Measurements from ENCODE around the gene HAX1. TPM values are rescaled to one million over a fixed set of nuclear protein-coding genes. Genes with fewer than 3 reads are reported as not detected.
"Not testable (repeated sequence)": the region's sequence is repeated elsewhere in the genome, so short reads cannot be mapped to it uniquely, and the experiment has no call there.

The HAX1 gene
- 100 to 1,000 TPM in 1 of 4 donors, 10 to 100 TPM in 3; 71.8 to 125 (median 75.6) TPM for total RNA-seq

DNA sequence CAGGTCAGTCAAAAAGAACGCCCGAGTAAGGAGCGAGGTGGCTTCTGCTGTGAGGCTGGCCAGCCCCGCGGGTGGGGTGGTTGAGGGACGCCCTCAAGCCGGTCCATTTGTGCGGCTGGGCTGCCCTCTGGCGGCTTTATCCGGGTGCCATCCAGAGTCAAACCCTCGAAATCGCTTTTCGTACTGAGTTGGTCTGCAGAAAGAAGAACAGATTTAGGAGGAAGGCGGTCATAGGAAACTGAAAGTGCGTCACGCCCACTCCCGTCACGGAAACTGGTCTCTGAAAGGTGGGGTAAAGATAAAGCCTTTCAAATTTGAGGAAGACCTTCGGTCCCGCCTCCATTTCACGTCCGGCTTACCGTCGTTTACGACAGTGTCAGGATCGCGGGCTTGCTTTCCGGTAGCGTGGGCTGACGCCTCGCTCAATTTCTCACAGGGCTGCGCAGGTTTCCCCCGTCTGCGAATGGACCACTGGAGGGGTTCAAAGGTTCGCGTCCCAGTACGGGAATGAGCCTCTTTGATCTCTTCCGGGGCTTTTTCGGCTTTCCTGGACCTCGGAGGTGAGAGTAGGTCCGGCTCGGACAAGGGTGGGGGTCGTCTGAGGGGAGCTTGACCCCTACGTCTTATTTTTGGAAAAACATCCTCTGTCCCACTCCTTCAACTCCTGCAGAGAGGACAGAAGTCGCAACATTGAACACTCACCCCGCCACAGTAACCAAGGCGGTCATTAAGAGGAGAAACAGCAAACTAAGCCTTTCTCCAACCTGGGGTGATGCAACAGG is at the start of gene HAX1:
Gene HAX1, plus strand, starts transcription at position 413 of the 782 bp plus-strand sequence. Its CDS starts 95 bp downstream, at position 508.
- H3K9me3 ChIP-seq: no peaks in the 10 kb centered on the region
- peak within 1 kb of the TSS; percentile 83 to 91 (median 86) for H3K27ac ChIP-seq
- peaks cover 0 to 20% (median 3%) of the 10 kb centered on the region in 4 donors for H3K4me1 ChIP-seq
- H3K36me3 ChIP-seq: peaks cover 0 to 45% (median 3%) of the 10 kb centered on the region in 3 donors
- DNase-seq: peak; percentile 90 to 99 (median 96)
- H3K27me3 ChIP-seq: no peaks in the 10 kb centered on the region
- peak; percentile 49 to 52 for TF ChIP-seq POLR2A (IDR thresholded peaks at IDR 0.05)
- TF ChIP-seq, protein P1, sequence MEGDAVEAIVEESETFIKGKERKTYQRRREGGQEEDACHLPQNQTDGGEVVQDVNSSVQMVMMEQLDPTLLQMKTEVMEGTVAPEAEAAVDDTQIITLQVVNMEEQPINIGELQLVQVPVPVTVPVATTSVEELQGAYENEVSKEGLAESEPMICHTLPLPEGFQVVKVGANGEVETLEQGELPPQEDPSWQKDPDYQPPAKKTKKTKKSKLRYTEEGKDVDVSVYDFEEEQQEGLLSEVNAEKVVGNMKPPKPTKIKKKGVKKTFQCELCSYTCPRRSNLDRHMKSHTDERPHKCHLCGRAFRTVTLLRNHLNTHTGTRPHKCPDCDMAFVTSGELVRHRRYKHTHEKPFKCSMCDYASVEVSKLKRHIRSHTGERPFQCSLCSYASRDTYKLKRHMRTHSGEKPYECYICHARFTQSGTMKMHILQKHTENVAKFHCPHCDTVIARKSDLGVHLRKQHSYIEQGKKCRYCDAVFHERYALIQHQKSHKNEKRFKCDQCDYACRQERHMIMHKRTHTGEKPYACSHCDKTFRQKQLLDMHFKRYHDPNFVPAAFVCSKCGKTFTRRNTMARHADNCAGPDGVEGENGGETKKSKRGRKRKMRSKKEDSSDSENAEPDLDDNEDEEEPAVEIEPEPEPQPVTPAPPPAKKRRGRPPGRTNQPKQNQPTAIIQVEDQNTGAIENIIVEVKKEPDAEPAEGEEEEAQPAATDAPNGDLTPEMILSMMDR (IDR thresholded peaks at IDR 0.05): peak; percentile 71 to 91 (median 81)
- peak within 1 kb of the TSS; percentile 73 to 87 (median 80) for H3K4me3 ChIP-seq

DNA sequence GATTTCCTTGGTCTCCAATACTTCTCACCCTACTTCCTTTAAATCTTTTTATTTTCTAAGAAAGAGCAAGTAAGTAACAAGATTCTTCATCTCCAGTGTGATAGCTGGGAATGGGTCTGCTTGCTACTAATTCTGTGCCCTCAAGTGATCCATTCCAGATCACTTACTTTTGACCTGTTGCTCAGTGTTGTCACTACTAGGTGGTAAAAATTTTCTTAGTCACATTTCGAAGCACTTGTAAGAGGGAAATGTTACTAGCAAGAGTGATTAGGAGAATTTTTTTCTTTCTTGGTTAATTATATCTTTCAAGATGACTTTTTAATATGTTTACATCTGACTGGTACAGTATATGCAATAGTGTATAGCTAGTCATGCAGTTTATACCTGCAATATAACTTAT is 49.5 kb upstream of the HAX1 start:
- Histone ChIP-seq H3K27ac (no peak overlapping the region), H3K27me3 (no peaks in the 10 kb centered on the region)
- TF ChIP-seq, protein P1 (IDR thresholded peaks at IDR 0.05): no peak
- TF ChIP-seq POLR2A (IDR thresholded peaks at IDR 0.05): no peak

DNA sequence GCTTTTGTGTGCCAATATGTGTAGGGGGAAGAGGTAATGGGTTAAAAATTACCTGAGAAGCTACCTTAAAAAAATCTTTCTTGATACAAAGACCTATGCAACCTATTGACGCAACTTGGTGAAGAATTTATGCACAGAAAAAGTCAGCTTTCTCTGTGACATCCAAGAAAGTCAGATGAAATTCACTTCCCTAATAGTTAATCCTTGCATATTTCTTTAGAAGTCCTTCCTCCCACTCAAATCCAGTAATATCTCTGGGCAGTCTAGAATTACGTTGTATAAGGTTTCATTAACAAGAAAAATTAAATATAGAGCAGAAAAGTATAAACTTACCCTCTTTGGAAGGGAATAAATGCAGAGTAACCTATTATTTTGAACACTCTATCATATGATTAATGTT is 48.8 kb upstream of the HAX1 start:
- Histone ChIP-seq H3K27ac (no peak overlapping the region), H3K27me3 (no peaks in the 10 kb centered on the region), H3K4me1 (peaks cover 0 to 20% (median 8%) of the 10 kb centered on the region in 4 donors), H3K36me3 (peaks cover 0 to 34% (median 0%) of the 10 kb centered on the region in 3 donors), H3K9me3 (no peaks in the 10 kb centered on the region), H3K4me3 (no peak overlapping the region)
- TF ChIP-seq, protein P1 (IDR thresholded peaks at IDR 0.05): no peak
- TF ChIP-seq POLR2A (IDR thresholded peaks at IDR 0.05): no peak
- DNase-seq: no peak

More for the DNA sequence above, 49.5 kb upstream of the HAX1 start:
- Histone ChIP-seq H3K4me1 (peaks cover 0 to 26% (median 10%) of the 10 kb centered on the region in 4 donors), H3K4me3 (no peak overlapping the region), H3K36me3 (peaks cover 0 to 34% (median under 1%) of the 10 kb centered on the region in 3 donors), H3K9me3 (no peaks in the 10 kb centered on the region)
- no peak for DNase-seq

DNA sequence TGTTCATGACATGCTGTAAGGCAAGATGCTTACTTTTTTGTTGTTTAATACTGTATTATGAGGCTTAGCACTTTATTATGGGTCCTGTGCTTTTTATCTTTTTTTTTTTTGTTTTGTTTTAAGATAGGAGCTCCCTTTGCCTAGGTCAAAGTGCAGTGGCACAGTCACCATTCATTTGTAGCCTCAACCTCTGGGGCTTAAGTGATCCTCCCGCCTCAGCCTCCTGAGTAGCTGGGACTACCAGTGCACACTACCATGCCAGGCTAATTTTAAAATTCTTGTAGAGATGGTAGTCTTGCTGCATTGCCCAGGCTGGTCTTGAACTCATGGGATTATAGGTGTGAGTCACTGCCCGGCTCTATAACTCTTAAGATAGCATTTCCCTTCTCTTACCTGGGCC is 47.1 kb upstream of the HAX1 start:
- TF ChIP-seq, protein P1 (IDR thresholded peaks at IDR 0.05): no peak
- TF ChIP-seq POLR2A (IDR thresholded peaks at IDR 0.05): no peak
- Histone ChIP-seq H3K9me3 (no peaks in the 10 kb centered on the region), H3K36me3 (peaks cover 0 to 49% (median 0%) of the 10 kb centered on the region in 3 donors)

DNA sequence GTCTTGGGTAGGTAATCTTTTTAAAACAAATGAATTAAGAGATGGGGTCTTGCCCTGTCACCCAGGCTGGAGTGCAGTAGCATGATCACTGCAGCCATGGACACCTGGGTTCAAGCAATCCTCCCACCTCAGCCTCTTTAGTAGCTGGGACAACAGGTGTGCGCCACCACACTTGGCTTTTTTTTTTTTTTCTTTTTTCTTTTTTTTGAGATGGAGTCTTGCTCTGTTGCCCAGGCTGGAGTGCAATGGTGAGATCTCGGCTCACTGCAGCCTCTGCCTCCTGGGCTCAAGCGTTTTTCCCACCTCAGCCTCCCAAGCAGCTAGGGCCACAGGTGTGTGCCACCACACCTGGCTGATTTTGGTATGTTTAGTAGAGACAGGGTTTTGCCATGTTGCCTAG is 41.3 kb upstream of the HAX1 start:
- not testable (repeated sequence) for H3K4me1 ChIP-seq, H3K4me3 ChIP-seq, DNase-seq, H3K27me3 ChIP-seq, H3K27ac ChIP-seq, H3K9me3 ChIP-seq
- H3K36me3 ChIP-seq: peaks cover 0 to 99% (median 0%) of the 10 kb centered on the region in 3 donors

More for the DNA sequence above, 47.1 kb upstream of the HAX1 start:
- DNase-seq: no peak
- Histone ChIP-seq H3K4me3 (no peak overlapping the region), H3K27me3 (no peaks in the 10 kb centered on the region), H3K4me1 (peaks cover 0 to 10% (median 3%) of the 10 kb centered on the region in 4 donors), H3K27ac (no peak overlapping the region)

DNA sequence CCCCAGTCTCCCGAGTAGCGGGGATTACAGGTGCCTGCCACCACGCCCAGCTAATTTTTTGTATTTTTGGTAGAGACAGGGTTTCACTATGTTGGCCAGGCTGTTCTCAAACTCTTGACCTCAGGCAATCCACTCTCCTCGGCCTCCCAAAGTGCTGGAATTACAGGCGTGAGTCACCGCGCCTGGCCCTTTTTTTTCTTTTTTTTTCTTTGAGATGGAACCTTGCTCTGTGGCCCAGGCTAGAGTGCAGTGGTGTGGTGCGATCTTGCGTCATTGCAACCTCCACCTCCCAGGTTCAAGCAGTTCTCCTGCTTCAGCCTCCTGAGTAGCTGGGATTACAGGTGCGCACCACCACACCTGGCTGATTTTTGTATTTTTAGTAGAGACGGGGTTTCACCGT is 39.3 kb upstream of the HAX1 start:
- H3K4me1 ChIP-seq, H3K27me3 ChIP-seq, H3K9me3 ChIP-seq, H3K4me3 ChIP-seq, H3K27ac ChIP-seq, DNase-seq: not testable (repeated sequence)
- peaks cover 0 to 99% (median 0%) of the 10 kb centered on the region in 3 donors for H3K36me3 ChIP-seq

Data from Peyer's patch (tissue), 4 donors.